ENCODE measurements around the gene NT5M. TPM values are rescaled to one million over a fixed set of nuclear protein-coding genes. Genes with fewer than 3 reads are reported as not detected.

NT5M gene
- total RNA-seq, 1 donor from 2014 or later = 5.8 TPM

- H3K9me3 Mint-ChIP-seq = no peaks in the 10 kb centered on the region
- H3K4me1 Mint-ChIP-seq (ENCODE audit: low read depth) = no peaks in the 10 kb centered on the region
- no peak overlapping the region for H3K27ac Mint-ChIP-seq
- H3K27me3 Mint-ChIP-seq (ENCODE audit: insufficient read depth) = no peaks in the 10 kb centered on the region
- H3K36me3 Mint-ChIP-seq (ENCODE audit: low read depth) = no peaks in the 10 kb centered on the region
- intact Hi-C loops (cut with micrococcal nuclease) = no loop called here
- DNase-seq (ENCODE audit: low spot score) = no peak
- no peak overlapping the region for H3K4me3 Mint-ChIP-seq
Measured at GRCh38 chr17:17348872-17349723, 45.9 kb downstream of the NT5M start.

- no peak overlapping the region for H3K4me3 Mint-ChIP-seq
- H3K9me3 Mint-ChIP-seq = no peaks in the 10 kb centered on the region
- H3K27me3 Mint-ChIP-seq (ENCODE audit: insufficient read depth) = no peaks in the 10 kb centered on the region
- intact Hi-C loops (cut with micrococcal nuclease) = no loop called here
- no peak overlapping the region for H3K27ac Mint-ChIP-seq
- DNase-seq (ENCODE audit: low spot score) = no peak
- no peaks in the 10 kb centered on the region for H3K36me3 Mint-ChIP-seq (ENCODE audit: low read depth)
- H3K4me1 Mint-ChIP-seq (ENCODE audit: low read depth) = no peaks in the 10 kb centered on the region
Measured at GRCh38 chr17:17349724-17350106, 46.5 kb downstream of the NT5M start.

GRCh38 chr17:17350491-17351355 lies 47.5 kb downstream of the NT5M start:
- no peak overlapping the region for H3K4me3 Mint-ChIP-seq
- intact Hi-C loops (cut with micrococcal nuclease) = no loop called here

GRCh38 chr17:17351356-17351891 lies 48.3 kb downstream of the NT5M start:
- Mint-ChIP-seq H3K36me3 (ENCODE audit: low read depth) (no peaks in the 10 kb centered on the region), H3K27ac (no peak overlapping the region), H3K27me3 (ENCODE audit: insufficient read depth) (no peaks in the 10 kb centered on the region), H3K4me1 (ENCODE audit: low read depth) (no peaks in the 10 kb centered on the region), H3K9me3 (no peaks in the 10 kb centered on the region), H3K4me3 (no peak overlapping the region)
- intact Hi-C loops (cut with micrococcal nuclease) = no loop called here
- no peak for DNase-seq (ENCODE audit: low spot score)

More at GRCh38 chr17:17350491-17351355, 47.5 kb downstream of the NT5M start:
- no peak for DNase-seq (ENCODE audit: low spot score)
- H3K27ac Mint-ChIP-seq = no peak overlapping the region
- H3K4me1 Mint-ChIP-seq (ENCODE audit: low read depth) = no peaks in the 10 kb centered on the region
- H3K27me3 Mint-ChIP-seq (ENCODE audit: insufficient read depth) = no peaks in the 10 kb centered on the region
- H3K36me3 Mint-ChIP-seq (ENCODE audit: low read depth) = no peaks in the 10 kb centered on the region
- H3K9me3 Mint-ChIP-seq = no peaks in the 10 kb centered on the region

- Mint-ChIP-seq H3K36me3 (ENCODE audit: low read depth) (no peaks in the 10 kb centered on the region), H3K27me3 (ENCODE audit: insufficient read depth) (no peaks in the 10 kb centered on the region), H3K4me1 (ENCODE audit: low read depth) (no peaks in the 10 kb centered on the region), H3K4me3 (no peak overlapping the region), H3K9me3 (no peaks in the 10 kb centered on the region), H3K27ac (no peak overlapping the region)
- intact Hi-C loops (cut with micrococcal nuclease) = no loop called here
- DNase-seq (ENCODE audit: low spot score) = no peak
Measured at GRCh38 chr17:17351901-17352781, 49.0 kb downstream of the NT5M start.

- intact Hi-C loops (cut with micrococcal nuclease) = no loop called here
- Mint-ChIP-seq H3K4me1 (ENCODE audit: low read depth) (no peaks in the 10 kb centered on the region), H3K36me3 (ENCODE audit: low read depth) (no peaks in the 10 kb centered on the region), H3K4me3 (no peak overlapping the region), H3K27ac (no peak overlapping the region), H3K9me3 (no peaks in the 10 kb centered on the region), H3K27me3 (ENCODE audit: insufficient read depth) (no peaks in the 10 kb centered on the region)
- DNase-seq (ENCODE audit: low spot score) = no peak
Measured at GRCh38 chr17:17352836-17353624, 49.9 kb downstream of the NT5M start.

- no peak for DNase-seq (ENCODE audit: low spot score)
- Mint-ChIP-seq H3K27me3 (ENCODE audit: insufficient read depth) (peaks cover 4% of the 10 kb centered on the region), H3K9me3 (no peaks in the 10 kb centered on the region), H3K36me3 (ENCODE audit: low read depth) (no peaks in the 10 kb centered on the region), H3K4me1 (ENCODE audit: low read depth) (no peaks in the 10 kb centered on the region), H3K27ac (no peak overlapping the region), H3K4me3 (no peak overlapping the region)
- intact Hi-C loops (cut with micrococcal nuclease) = no loop called here
Measured at GRCh38 chr17:17353625-17354484, 50.7 kb downstream of the NT5M start.

GRCh38 chr17:17354560-17355349 lies 51.6 kb downstream of the NT5M start:
- intact Hi-C loops (cut with micrococcal nuclease) = loop anchor here (1.0 to 5.0 kb wide), 3 partner anchors 288 to 678 kb away; no protein-coding TSS in a partner anchor
- peak; percentile 51 for DNase-seq (ENCODE audit: low spot score)
- H3K4me3 Mint-ChIP-seq = no peak overlapping the region
- peaks cover 11% of the 10 kb centered on the region for H3K27me3 Mint-ChIP-seq (ENCODE audit: insufficient read depth)
- H3K4me1 Mint-ChIP-seq (ENCODE audit: low read depth) = no peaks in the 10 kb centered on the region
- H3K9me3 Mint-ChIP-seq = no peaks in the 10 kb centered on the region
- no peaks in the 10 kb centered on the region for H3K36me3 Mint-ChIP-seq (ENCODE audit: low read depth)
- H3K27ac Mint-ChIP-seq = no peak overlapping the region

GRCh38 chr17:17355426-17355825 lies 52.3 kb downstream of the NT5M start:
- no peak overlapping the region for H3K27ac Mint-ChIP-seq
- H3K4me1 Mint-ChIP-seq (ENCODE audit: low read depth) = no peaks in the 10 kb centered on the region
- no peak for DNase-seq (ENCODE audit: low spot score)
- H3K36me3 Mint-ChIP-seq (ENCODE audit: low read depth) = no peaks in the 10 kb centered on the region
- peaks cover 15% of the 10 kb centered on the region for H3K27me3 Mint-ChIP-seq (ENCODE audit: insufficient read depth)
- no peaks in the 10 kb centered on the region for H3K9me3 Mint-ChIP-seq
- intact Hi-C loops (cut with micrococcal nuclease) = loop anchor here (1.0 to 5.0 kb wide), 3 partner anchors 287 to 677 kb away; no protein-coding TSS in a partner anchor
- no peak overlapping the region for H3K4me3 Mint-ChIP-seq

- no peak overlapping the region for H3K4me3 Mint-ChIP-seq
- no peak overlapping the region for H3K27ac Mint-ChIP-seq
Measured at GRCh38 chr17:17356149-17356930, 53.2 kb downstream of the NT5M start.

More at GRCh38 chr17:17356149-17356930, 53.2 kb downstream of the NT5M start:
- peaks cover 19% of the 10 kb centered on the region for H3K27me3 Mint-ChIP-seq (ENCODE audit: insufficient read depth)
- intact Hi-C loops (cut with micrococcal nuclease) = loop anchor here (1.0 to 5.0 kb wide), 4 partner anchors 84 to 676 kb away; partner anchors contain the start of gene RASD1
- no peaks in the 10 kb centered on the region for H3K36me3 Mint-ChIP-seq (ENCODE audit: low read depth)
- no peaks in the 10 kb centered on the region for H3K4me1 Mint-ChIP-seq (ENCODE audit: low read depth)
- H3K9me3 Mint-ChIP-seq = no peaks in the 10 kb centered on the region
- DNase-seq (ENCODE audit: low spot score) = peak; percentile 55
